ENCODE results near the gene C2orf74. TPM values are rescaled to one million over a fixed set of nuclear protein-coding genes. Genes with fewer than 3 reads are reported as not detected.

Gene C2orf74
- total RNA-seq, 2 experiments from 2014 or later, result 13.3 to 14.0 TPM

- ChIA-PET CTCF (interaction anchor here (1.0 kb wide), 1 partner anchor 54 kb away, joined by 3 read pairs; no protein-coding TSS in a partner anchor), POLR2A (interaction anchor here (1.3 to 1.9 kb wide), 2 partner anchors 8 to 33 kb away, joined by 3 to 6 read pairs; no protein-coding TSS in a partner anchor)
- H3K27me3 Mint-ChIP-seq, result no peaks in the 10 kb centered on the region
- intact Hi-C loops (cut with micrococcal nuclease), result no loop called here
- H3K4me1 Mint-ChIP-seq (ENCODE audit: low read depth), result no peaks in the 10 kb centered on the region
- no peak overlapping the region for H3K27ac Mint-ChIP-seq
- ATAC-seq (no peak), DNase-seq (no peak)
- peaks cover 14% of the 10 kb centered on the region for H3K36me3 Mint-ChIP-seq (ENCODE audit: low read depth)
- no peaks in the 10 kb centered on the region for H3K9me3 Mint-ChIP-seq
- H3K4me3 Mint-ChIP-seq, result no peak overlapping the region
- TF ChIP-seq CTCF (IDR thresholded peaks at IDR 0.05), result no peak
Measured at GRCh38 chr2:61210332-61210981, 48.5 kb downstream of the C2orf74 start.

GRCh38 chr2:61214171-61214570, 52.2 kb downstream of the C2orf74 start:
- POLR2A ChIA-PET, result no interaction called here
- H3K4me1 Mint-ChIP-seq (ENCODE audit: low read depth), result no peaks in the 10 kb centered on the region
- intact Hi-C loops (cut with micrococcal nuclease), result no loop called here
- no peak for ATAC-seq
- H3K4me3 Mint-ChIP-seq, result no peak overlapping the region
- H3K27me3 Mint-ChIP-seq, result no peaks in the 10 kb centered on the region
- TF ChIP-seq CTCF (IDR thresholded peaks at IDR 0.05), result no peak
- CTCF ChIA-PET, result interaction anchor here (0.9 kb wide), 1 partner anchor 8 kb away, joined by 3 read pairs; no protein-coding TSS in a partner anchor
- no peak for DNase-seq
- H3K9me3 Mint-ChIP-seq, result no peaks in the 10 kb centered on the region
- H3K27ac Mint-ChIP-seq, result no peak overlapping the region
- H3K36me3 Mint-ChIP-seq (ENCODE audit: low read depth), result peaks cover 13% of the 10 kb centered on the region

Other genes starting within 250 kb of the C2orf74 start
- gene PEX13, start 144.5 kb upstream of the C2orf74 start, total RNA-seq, result 10 to 100 TPM; 15.5 to 16.8 TPM
- gene PUS10, start 143.9 kb upstream of the C2orf74 start, total RNA-seq, result 1 to 10 TPM; 7.9 to 8.7 TPM
- gene SANBR, start 96.3 kb upstream of the C2orf74 start, total RNA-seq, result 1 to 10 TPM in 1 of 2 experiments, under 1 TPM in 1; 0.97 to 1.3 TPM